Measurements from ENCODE around the gene CBR1. TPM values are rescaled to one million over a fixed set of nuclear protein-coding genes. Genes with fewer than 3 reads are reported as not detected.

CBR1 gene
- not detected for polyA plus RNA-seq (2012; ENCODE audit: insufficient read depth, insufficient read length)

DNA sequence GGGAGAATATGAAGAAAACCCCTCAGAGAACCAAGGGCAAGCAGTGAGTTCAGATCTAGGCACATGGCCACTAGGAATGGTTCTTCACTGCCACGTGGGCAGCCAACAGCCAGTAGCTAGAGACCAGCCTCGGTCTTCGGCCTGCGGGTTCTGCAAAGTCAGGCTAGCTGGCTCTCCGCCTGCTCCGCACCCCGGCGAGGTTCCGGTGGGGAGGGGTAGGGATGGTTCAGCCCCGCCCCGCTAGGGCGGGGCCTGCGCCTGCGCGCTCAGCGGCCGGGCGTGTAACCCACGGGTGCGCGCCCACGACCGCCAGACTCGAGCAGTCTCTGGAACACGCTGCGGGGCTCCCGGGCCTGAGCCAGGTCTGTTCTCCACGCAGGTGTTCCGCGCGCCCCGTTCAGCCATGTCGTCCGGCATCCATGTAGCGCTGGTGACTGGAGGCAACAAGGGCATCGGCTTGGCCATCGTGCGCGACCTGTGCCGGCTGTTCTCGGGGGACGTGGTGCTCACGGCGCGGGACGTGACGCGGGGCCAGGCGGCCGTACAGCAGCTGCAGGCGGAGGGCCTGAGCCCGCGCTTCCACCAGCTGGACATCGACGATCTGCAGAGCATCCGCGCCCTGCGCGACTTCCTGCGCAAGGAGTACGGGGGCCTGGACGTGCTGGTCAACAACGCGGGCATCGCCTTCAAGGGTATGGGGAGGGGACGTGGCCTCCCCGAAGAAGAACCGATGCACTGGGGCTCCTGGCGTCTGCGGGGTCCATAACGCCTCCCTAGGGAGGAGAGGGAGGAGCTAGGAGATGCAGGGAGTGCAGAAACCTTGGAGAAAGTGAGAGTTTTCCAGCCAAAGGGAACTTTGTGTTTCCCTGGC is at the start of gene CBR1:
TSS of gene CBR1 (plus strand) at position 312 of the 871 bp plus-strand sequence. CDS start at position 404, 92 bp downstream.
- DNase-seq (ENCODE audit: low read depth, low spot score): no peak
- no peak within 1 kb of the TSS for H3K4me3 ChIP-seq (ENCODE audit: low read length)

- DNase-seq (ENCODE audit: low read depth, low spot score): no peak
- H3K4me3 ChIP-seq (ENCODE audit: low read length): no peak overlapping the region
Observed at GRCh38 chr21:36021251-36021837, 48.5 kb upstream of the CBR1 start.

DNA sequence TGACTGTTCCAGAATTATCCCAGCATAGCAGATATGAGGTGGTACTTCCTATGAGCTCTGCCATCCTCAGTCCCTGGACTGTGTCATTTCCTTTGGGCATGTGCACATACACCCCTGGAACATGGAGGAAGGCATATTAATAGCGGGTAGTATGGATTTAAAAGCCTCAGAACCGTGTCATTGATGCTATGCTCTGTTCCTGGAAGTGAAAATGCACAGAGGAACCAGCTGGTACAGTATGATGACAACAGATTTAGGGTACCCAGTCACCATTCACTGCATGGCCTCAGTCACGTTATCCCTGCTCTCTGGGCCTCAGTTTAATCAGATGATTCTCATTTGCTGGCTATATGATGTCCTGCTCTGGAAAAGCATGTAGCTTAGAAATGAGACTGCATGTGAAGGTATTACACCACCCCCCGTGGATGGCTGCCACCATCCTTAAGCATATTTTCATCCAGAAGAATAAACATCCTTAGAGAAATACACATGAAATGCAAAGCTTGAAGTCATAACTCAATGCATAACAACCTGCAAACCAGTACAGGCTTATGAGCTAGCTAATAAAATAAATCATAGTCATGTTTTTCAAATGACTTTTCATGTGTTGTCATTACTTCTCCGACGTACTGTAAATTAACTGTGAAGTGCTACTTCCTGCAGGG is 47.3 kb upstream of the CBR1 start:
- H3K4me3 ChIP-seq (ENCODE audit: low read length): no peak overlapping the region
- no peak for DNase-seq (ENCODE audit: low read depth, low spot score)

GRCh38 chr21:36023092-36023480 is 46.7 kb upstream of the CBR1 start:
- no peak overlapping the region for H3K4me3 ChIP-seq (ENCODE audit: low read length)
- DNase-seq (ENCODE audit: low read depth, low spot score): no peak

DNA sequence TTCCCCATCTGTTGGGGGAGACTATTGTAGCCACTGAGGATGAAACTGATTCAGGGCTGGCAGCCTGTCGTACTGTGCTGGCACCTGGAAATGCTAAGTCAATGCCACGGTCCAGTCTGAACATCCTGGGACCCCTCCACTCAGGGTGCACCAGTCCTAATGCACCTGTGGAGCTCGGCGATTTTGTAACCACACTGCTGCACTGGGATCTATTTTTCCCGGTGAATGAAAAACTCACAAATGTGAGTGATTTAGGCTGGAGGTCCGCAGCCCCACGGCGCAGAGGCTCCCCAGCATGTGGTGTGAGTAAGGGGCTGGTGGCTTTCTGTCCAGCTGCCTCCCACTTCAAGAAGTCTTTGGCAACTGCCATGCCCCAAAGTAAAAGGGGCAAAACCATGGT is 45.0 kb upstream of the CBR1 start:
- no peak overlapping the region for H3K4me3 ChIP-seq (ENCODE audit: low read length)
- no peak for DNase-seq (ENCODE audit: low read depth, low spot score)

DNA sequence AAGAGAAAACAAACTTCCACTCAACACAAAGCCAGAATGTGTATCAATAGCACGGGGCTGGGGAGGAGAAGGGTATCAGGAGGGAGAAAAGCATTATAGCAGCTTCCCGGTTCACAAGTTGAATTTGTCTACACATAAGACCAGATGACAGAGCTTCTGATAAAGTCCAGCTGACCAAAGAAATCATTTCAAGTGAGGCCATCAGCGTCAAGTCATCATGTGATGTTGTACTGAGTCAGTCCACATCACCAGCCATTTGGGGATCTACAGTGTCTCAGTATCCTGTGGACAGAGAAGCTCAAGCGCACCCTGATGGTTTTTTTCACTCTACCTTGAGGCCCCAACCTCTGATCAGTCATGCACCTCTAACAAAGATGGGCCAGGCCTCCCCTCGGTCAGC is 42.5 kb upstream of the CBR1 start:
- no peak overlapping the region for H3K4me3 ChIP-seq (ENCODE audit: low read length)
- no peak for DNase-seq (ENCODE audit: low read depth, low spot score)

DNA sequence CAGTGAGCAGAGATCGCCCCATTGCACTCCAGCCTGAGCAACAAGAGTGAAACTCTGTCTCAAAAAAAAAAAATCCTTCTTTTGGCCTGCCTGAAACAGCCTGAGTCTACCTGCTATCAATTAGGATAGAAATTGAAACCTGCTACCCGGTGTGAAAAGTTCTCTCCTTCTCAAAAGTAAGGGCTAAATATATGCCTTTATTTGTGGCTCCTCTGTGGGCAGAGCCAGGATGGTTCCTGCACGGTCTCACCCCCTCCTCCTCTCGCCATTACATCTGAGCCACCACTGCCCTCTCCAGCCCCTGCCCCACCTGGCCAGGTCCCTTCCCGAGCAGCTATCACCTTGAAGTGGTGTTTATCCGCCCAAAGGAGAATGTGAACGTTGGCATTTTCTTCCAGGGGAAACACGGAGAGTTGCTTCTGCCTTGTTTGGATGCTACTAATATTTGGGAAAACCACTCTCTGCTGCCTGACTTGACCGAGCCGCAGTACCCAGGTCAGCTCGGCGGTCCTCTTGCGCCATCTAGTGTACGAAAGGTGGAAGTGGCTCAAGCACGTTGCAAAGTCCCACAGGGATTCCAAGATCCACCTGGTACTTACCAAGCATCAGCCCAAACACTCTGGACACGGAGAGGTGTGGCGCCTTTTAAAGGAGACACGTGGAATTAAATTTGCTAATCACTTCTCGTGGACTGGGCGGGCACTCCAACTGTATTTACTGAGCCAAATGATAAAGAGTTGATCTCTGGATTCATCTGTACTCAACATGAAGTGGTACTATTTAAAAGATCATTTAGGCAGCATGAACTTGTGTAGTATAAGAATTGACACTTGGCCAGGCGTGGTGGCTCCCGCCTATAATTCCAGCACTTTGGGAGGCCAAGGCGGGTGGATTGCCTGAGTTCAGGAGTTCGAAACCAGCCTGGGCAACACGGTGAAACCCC is 41.4 kb upstream of the CBR1 start:
- peak; percentile 34 for DNase-seq (ENCODE audit: low read depth, low spot score)

DNA sequence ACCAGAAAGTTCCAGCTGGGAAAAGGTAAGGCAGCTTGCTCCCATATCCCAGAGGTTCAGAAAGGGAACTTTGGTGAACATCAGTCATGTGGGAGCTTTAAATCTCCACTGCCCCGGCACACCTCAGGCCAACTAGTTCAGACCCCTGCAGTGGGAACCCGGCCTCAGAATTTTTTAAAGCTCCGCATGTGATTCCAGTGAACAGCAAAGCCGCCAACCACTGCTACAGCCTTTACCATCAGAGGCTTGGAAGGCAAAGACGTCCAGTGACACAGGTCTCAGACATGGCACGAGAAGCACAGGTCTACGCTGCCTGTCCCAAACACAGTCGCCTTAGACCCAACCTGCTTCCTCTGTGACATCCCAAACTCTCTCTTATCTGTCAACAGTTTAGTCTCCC is 40.5 kb upstream of the CBR1 start:
- no peak for DNase-seq (ENCODE audit: low read depth, low spot score)
- H3K4me3 ChIP-seq (ENCODE audit: low read length): no peak overlapping the region

More for the DNA sequence above, 41.4 kb upstream of the CBR1 start:
- H3K4me3 ChIP-seq (ENCODE audit: low read length): no peak overlapping the region

- no peak overlapping the region for H3K4me3 ChIP-seq (ENCODE audit: low read length)
- DNase-seq (ENCODE audit: low read depth, low spot score): peak; percentile 38
Observed at GRCh38 chr21:36030581-36031189, 39.1 kb upstream of the CBR1 start.

GRCh38 chr21:36032647-36033406 is 37.0 kb upstream of the CBR1 start:
- DNase-seq (ENCODE audit: low read depth, low spot score): no peak
- H3K4me3 ChIP-seq (ENCODE audit: low read length): no peak overlapping the region

- H3K4me3 ChIP-seq (ENCODE audit: low read length): no peak overlapping the region
Observed at GRCh38 chr21:36034211-36034913, 35.5 kb upstream of the CBR1 start.

DNA sequence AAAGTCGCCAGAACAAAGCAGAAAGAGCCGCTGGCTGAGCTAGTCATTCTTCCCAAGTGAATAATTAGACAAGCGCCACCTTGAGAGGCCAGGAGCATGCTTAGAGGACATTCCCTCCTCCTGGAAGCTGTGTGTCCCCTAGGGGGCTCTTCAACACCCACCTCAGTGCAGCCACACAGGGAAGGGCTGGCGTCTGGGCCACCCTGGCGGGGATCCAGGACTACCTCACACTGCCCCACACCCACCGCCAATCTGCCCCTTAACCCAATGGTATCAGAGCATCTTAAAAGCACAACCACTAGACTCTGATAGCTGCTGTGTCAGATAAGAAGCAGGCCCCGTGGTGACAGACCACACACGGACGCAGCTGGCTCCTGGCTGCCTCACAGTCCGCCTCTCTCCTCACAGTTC is 34.4 kb upstream of the CBR1 start:
- DNase-seq (ENCODE audit: low read depth, low spot score): no peak
- no peak overlapping the region for H3K4me3 ChIP-seq (ENCODE audit: low read length)

More at GRCh38 chr21:36034211-36034913, 35.5 kb upstream of the CBR1 start:
- DNase-seq (ENCODE audit: low read depth, low spot score): no peak

- DNase-seq (ENCODE audit: low read depth, low spot score): no peak
- no peak overlapping the region for H3K4me3 ChIP-seq (ENCODE audit: low read length)
Observed at GRCh38 chr21:36038701-36039497, 30.9 kb upstream of the CBR1 start.

DNA sequence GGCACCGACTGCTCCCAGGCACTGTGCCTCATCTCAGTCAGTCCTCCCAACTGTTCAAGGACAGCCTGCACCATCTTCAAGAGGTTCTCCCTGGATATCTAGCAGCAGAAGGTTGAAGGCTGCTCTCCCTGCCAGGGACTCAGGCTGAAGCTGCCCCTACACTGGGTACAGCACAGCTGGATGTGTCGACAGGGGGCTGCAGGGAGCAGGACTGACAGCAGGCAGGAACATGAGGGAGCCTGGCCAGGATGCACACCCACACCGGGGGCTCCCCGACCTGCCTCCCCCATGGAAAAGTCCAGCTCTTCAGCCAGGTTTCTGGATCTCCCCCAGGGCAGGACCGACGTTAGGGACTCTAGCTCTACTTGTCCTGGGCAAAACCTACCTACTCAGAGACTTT is 30.0 kb upstream of the CBR1 start:
- H3K4me3 ChIP-seq (ENCODE audit: low read length): no peak overlapping the region
- no peak for DNase-seq (ENCODE audit: low read depth, low spot score)

DNA sequence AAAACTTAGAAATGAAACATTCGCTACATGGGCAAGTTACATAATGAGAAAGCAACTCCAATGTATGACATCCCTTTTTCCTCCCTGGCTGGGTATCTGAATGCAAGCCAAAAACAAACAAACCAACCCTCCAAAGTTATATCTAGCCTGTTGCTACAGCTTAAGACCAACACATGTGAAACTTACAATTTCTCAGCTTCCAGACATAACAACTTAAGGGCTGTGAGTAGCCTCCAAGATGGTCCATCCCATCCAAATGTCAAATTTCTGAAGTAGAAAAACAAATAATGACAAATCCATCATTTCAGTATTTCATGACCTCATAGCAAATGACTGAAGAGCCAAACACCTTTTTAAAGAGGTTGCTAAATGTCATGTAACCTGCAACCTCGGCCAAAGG is 29.4 kb upstream of the CBR1 start:
- H3K4me3 ChIP-seq (ENCODE audit: low read length): no peak overlapping the region
- no peak for DNase-seq (ENCODE audit: low read depth, low spot score)

DNA sequence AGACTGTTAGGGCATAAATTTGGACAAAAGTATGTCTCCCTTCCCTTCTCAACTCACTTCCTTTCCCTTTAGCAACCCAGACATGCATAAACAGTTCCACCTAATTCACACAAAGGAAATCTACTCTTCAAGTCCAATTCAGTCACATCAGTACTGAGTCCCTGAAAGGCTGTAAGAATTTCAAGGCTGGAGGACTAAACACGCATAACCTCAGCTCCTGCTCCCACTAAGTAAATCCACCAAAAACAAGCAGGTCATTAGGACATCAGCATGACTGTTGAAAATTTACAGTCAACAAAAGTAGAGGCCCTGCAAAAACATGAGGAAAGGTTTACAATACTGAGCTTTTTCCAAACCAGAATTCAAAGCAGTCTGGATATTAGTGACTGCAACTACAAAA is 27.9 kb upstream of the CBR1 start:
- H3K4me3 ChIP-seq (ENCODE audit: low read length): no peak overlapping the region
- no peak for DNase-seq (ENCODE audit: low read depth, low spot score)

DNA sequence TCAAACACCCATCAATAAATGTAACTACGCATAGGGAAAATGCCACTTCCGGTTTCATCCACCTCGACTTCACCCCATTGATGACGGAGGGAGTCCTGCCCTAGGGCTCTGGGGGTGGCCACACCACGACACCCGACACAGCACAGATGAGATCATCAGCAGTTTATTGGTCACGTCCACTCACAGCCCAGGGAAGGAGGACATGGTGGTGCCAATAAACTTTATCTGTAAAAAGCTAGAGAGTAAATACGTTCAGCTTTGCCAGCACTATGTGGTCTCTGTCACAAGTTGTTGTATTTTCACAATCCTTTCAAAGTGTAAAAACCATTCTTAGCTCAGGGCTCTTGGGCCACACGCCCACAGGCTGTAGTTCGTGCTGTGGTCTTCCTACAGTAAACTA is 25.8 kb upstream of the CBR1 start:
- no peak for DNase-seq (ENCODE audit: low read depth, low spot score)

More for the DNA sequence above, 25.8 kb upstream of the CBR1 start:
- H3K4me3 ChIP-seq (ENCODE audit: low read length): no peak overlapping the region

Measured in Jurkat, Clone E6-1 (cell line).